ENCODE measurements around the gene PDE4A.

PDE4A gene

DNA sequence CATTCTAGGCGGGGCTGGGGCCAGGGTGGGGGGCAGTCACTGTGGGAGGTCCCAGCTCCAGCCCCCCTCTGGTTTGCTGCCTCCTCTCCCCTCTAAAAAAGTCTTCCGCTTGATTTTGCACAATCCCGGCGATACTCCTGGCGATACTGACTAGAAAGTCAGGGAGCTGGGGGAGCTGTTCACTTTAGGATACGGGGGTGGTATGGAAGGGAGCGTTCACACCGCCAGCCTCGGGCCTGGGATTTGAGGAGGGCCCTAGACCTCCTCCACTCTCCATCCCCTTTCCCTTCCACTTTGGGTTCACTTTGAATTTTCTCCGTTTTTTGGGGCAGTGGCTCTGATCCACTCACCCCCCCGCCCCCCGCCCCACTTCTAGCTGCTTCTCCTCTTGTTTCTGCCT, 47.8 kb downstream of the PDE4A start:
- DNase-seq, result no peak

DNA sequence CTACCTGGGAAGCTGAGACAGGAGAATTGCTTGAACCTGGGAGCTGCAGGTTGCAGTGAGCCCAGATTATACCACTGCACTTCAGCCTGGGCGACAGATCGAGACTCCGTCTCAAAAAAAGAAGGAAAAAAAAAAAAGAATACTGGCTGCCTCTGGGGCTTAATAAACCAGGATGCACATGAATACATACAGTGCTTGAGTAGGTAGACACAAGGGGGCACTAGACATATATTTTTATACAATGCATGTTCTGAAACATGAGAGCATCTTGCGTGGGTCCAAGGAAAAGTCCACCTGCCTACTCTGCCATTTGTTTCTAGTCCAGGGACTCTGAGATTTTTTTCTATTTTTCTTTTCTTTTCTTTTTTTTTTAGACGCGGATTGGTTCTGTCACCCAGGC, 51.6 kb downstream of the PDE4A start:
- DNase-seq, result peak; percentile 47 to 67

- DNase-seq, result no peak
These were observed 52.9 kb downstream of the PDE4A start for GRCh38 chr19:10473192-10473591.

- no peak for DNase-seq
These were observed 54.7 kb downstream of the PDE4A start for GRCh38 chr19:10474962-10475451.

- no peak for DNase-seq
These were observed 58.1 kb downstream of the PDE4A start for GRCh38 chr19:10478476-10478875.

- peak; percentile 93 to 95 for DNase-seq
These were observed 58.6 kb downstream of the PDE4A start for GRCh38 chr19:10478903-10479384.

- no peak for DNase-seq
These were observed 66.2 kb downstream of the PDE4A start for GRCh38 chr19:10486551-10486950.

DNA sequence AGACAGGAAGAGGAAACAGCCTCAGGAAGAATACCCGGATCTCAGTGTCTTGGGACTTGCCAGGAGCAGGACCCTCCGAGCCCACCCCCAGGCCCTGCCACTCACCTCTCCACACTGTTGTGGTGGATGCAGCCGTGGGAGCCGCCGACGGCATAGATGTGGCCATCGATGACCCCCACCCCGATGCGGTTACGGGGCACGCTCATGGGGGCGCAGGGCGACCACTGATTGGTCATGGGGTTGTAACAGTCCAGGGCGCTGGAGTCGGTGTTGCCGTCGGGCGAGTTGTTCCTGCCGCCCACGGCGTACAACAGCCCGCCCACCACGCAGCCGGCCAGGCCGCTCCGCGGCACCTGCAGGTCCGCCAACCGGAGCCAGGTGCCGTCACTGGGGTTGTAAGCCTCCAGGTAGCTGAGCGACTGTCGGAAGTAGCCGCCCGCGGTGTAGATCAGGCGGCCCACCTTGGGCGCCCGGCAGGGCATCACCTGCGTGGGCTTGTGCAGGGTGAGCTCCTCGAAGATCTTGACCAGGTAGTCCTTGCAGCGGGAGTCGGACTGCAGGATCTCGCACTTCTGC, 71.2 kb downstream of the PDE4A start:
- DNase-seq, result no peak

DNA sequence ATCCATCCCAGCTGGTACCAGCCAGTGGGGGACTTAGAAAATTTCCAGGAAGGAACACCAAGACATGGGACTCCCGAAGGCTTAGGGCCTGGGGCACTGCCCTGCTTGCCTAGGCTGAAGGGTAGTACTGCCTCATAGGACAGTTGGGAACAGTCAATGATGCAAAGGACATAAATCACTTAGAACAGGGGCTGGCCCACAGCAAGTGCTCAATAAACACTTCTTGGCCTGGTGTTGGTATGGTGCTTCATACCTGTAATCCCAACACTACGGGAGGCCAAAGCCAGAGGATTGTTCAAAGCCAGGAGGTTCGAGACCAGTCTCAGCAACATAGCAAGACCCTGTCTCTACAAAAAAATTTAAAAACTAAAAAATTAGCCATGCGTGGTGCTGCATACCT, 77.0 kb downstream of the PDE4A start:
- DNase-seq, result no peak

DNA sequence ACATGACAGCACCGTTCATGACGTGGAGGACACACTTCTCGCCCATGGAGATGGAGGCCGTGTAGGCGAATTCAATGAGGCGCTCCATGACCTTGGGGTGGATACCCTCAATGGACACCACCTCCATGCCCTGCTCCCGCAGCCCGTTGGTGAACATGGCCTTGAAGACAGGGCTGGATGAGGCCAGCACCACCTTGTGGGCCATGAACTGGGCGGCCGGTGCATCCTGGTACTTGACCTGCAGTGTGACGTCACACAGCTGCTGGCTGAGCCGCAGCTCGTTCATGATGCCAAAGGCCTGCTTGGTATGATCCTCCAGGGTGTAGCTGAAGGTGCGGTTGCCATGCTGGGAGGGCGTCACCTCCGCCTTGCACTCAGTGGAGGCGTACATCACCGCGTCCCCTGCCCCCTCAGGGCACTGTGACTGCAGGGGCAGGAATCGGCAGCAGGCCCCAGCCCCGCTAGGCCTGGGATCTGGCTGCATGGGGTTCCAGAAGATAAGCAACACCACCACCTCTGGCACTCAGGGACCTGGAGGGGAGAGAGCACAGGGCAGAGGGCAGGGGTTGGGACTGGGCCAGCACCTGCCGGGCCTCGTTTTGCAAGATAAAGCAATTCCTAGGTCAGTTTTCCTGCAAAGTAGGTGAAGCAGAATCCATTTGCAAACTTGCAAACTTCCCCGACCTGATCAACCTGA, 79.4 kb downstream of the PDE4A start:
- no peak for DNase-seq

- no peak for DNase-seq
These were observed 79.9 kb downstream of the PDE4A start for GRCh38 chr19:10500247-10500592.

- peak in 1 of 2 experiments; percentile 67 for DNase-seq
These were observed 81.7 kb downstream of the PDE4A start for GRCh38 chr19:10501971-10502523.

DNA sequence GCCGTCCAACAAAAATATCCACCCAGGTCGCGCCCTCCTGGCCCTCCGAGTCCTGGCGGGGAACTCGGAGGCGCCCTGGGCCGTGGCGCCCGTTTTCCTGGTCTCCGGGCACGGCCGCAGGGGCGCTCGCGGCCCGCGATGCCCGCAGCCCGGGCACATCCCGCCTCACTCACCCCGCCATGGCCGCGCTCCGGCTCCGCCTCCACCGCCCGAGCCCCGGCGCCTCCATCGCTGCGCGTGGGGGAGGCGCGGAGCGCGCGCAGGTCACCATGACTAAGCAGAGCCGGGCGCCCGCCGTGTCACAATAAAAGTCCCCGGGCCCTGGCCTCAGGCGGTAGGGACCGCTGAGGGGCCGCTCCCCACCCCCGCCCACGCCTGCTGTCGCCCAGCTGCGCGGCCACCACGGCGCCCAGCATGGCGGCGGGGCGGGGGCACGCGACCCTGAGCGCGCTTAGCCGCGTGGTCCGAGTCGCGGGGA, 82.2 kb downstream of the PDE4A start:
- peak; percentile 82 to 93 for DNase-seq

DNA sequence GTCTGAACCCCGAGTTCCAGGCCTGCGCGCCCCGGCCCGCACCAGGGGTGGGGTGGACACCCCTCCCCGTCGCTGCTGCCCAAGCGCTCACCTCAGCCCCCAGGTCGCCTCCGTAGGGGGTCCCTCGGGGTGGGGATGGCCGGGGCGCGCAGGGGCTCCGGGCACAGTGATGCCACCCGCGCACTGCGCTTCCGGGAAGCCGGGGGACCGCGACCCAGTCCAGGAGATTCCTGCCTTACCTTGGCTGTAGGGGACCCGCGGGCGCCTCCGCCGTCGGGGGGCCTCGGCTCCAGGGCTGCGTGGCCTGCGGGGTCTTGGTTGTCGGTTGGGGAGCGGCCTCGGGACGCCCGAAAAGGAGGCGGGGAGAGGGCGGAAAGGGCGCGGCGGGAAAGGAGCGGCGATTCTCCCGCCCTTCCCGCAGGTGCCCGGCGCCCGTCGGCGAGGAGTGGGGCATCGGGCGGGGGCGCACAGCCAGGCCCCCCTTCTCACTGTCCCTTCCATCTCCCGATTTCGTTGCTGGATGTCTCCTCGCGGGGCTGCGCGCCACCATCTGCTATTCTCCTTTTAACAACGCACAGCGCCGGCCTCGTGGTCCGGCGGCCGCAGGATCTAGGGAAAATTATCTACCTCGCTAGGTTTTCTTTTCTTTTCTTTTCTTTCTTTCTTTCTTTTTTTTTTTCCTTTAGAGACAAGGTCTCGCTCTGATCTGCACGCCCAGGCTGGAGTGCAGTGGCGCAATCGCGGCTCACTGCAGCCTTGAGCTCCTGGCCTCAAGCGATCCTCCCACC, 82.9 kb downstream of the PDE4A start, which contains the start of gene KEAP1:
TSS of gene KEAP1 (minus strand) at position 355 of the 788 bp plus-strand sequence. CDS start 3,323 bp downstream, outside the sequence.
- DNase-seq, result peak in 1 of 2 experiments; percentile 45

- peak; percentile 57 to 68 for DNase-seq
These were observed 85.4 kb downstream of the PDE4A start for GRCh38 chr19:10505583-10506229.

- DNase-seq, result no peak
These were observed 87.7 kb downstream of the PDE4A start for GRCh38 chr19:10508036-10508435.

GRCh38 chr19:10508707-10509106, 88.4 kb downstream of the PDE4A start:
- DNase-seq, result no peak

GRCh38 chr19:10510301-10510802, 90.0 kb downstream of the PDE4A start:
- DNase-seq, result no peak

DNA sequence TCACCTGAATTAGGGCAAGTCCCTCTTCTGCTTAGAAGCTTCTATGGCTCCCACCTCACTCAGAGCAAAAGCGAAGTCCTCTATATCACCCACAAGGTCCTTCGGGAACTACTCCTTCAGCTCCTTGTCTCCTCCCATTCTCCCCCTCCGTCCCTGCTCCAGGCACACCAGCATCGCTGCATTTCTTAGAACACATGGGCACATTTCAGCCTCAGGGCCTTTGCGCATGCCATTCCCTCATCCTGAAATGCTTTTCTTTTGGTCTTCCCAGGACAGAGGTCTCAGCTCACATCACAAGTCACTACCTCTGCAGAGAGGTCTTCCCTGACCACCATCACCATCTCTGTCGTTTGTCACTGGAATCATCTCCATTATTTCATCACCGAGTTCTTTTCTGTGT, 92.9 kb downstream of the PDE4A start:
- DNase-seq, result no peak

GRCh38 chr19:10514211-10515145, 94.1 kb downstream of the PDE4A start:
- DNase-seq, result no peak

DNA sequence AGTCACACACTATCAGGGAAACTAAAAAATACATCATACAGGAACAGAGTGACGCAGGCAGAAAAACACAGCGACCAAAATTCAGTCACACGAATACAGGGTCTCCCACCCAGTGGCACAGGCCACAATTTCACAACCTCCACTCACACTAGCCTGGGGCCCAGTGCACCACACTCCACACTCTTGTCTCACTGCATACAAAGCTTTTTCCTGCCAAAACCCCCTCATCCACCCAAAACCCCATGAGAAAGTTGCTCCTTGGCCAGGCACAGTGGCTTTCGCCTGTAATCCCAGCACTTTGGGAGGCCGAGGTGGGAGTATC, 95.7 kb downstream of the PDE4A start:
- DNase-seq, result no peak

All from SHP77 (cell line).